ENCODE data around the gene ARHGAP40. TPM values are rescaled to one million over a fixed set of nuclear protein-coding genes. Genes with fewer than 3 reads are reported as not detected.

Gene ARHGAP40
- total and polyA plus RNA-seq, 2 experiments from 2014 or later: not detected

DNA sequence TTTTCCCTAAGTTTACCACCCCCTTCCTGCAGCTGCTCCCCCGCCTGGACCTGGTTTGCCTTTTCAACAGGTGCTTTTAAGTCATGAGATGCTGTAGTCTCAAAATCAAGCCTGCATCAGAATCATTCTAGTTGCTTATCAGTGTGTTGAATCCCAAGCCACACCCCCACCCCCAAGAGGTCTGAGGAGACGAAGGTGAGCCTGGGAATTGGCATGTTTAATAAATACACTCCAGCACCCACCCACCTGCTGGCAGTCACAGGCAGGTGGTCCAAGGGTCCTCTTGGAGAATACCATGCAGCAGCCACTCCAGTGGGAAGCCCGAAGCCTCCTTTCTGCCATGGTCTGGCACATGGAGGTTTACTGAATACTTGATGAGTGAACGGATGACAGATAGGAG is 21.7 kb upstream of the ARHGAP40 start:
- Histone ChIP-seq H3K9me2 (ENCODE audit: insufficient read depth) (no peaks in the 10 kb centered on the region), H3K4me2 (ENCODE audit: unreplicated experiment) (no peak overlapping the region), H3K4me3 (no peak overlapping the region), H3K9me3 (ENCODE audit: low read depth) (no peaks in the 10 kb centered on the region), H4K20me1 (ENCODE audit: insufficient read depth) (no peaks in the 10 kb centered on the region), H3K4me1 (ENCODE audit: insufficient read depth) (no peaks in the 10 kb centered on the region), H3F3A (ENCODE audit: insufficient read depth) (no peaks in the 10 kb centered on the region; the same call in 1 of the 2 replicates), H3K9ac (no peak overlapping the region), H3K79me2 (ENCODE audit: insufficient read depth) (no peaks in the 10 kb centered on the region), H2AFZ (no peak overlapping the region), H3K36me3 (ENCODE audit: low read depth) (peaks cover 13% of the 10 kb centered on the region), H3K27ac (no peak overlapping the region), H3K27me3 (replicated peaks; ENCODE audit: insufficient read depth) (no peaks in the 10 kb centered on the region)
- 60 to 63% methylated on average over 4 of the region's 4 CpGs for WGBS, 2 experiments (ENCODE audit: low coverage in 1 of 2, low lambda C conversion rate in 2 of 2, missing lambda C conversion rate in 2 of 2)
- TF ChIP-seq EZH2 (IDR thresholded peaks at IDR 0.05; ENCODE audit: insufficient read depth, poor library complexity, severe bottlenecking) (no peak), EZH2phosphoT487 (IDR thresholded peaks at IDR 0.05; ENCODE audit: insufficient read depth, low read depth) (no peak)
- in situ Hi-C loops (cut with MboI): no loop called here
- no peak for DNase-seq

GRCh38 chr20:38581013-38581412 is 20.6 kb upstream of the ARHGAP40 start, which contains the start of gene ADIG:
ADIG (plus strand) TSS chr20:38581197; CDS start chr20:38581251, 54 bp downstream.
- no peak within 1 kb of the TSS for H3K9ac ChIP-seq
- no peak within 1 kb of the TSS for H3K4me3 ChIP-seq
- peaks cover 2% of the 10 kb centered on the region; the same call in 1 of the 2 replicates for H3K36me3 ChIP-seq (ENCODE audit: low read depth)
- H3K9me2 ChIP-seq (ENCODE audit: insufficient read depth): no peaks in the 10 kb centered on the region
- 45 to 54% methylated on average over 5 of the region's 5 CpGs for WGBS, 2 experiments (ENCODE audit: low coverage in 1 of 2, low lambda C conversion rate in 2 of 2, missing lambda C conversion rate in 2 of 2)
- no peaks in the 10 kb centered on the region for H4K20me1 ChIP-seq (ENCODE audit: insufficient read depth)
- no peaks in the 10 kb centered on the region for H3K27me3 ChIP-seq (replicated peaks; ENCODE audit: insufficient read depth)
- no peak within 1 kb of the TSS for H3K4me2 ChIP-seq (ENCODE audit: unreplicated experiment)
- no peak within 1 kb of the TSS for H2AFZ ChIP-seq
- no peak for TF ChIP-seq EZH2phosphoT487 (IDR thresholded peaks at IDR 0.05; ENCODE audit: insufficient read depth, low read depth)
- no peak for TF ChIP-seq EZH2 (IDR thresholded peaks at IDR 0.05; ENCODE audit: insufficient read depth, poor library complexity, severe bottlenecking)
- H3K9me3 ChIP-seq (ENCODE audit: low read depth): no peaks in the 10 kb centered on the region
- DNase-seq: peak; percentile 45
- no peak within 1 kb of the TSS for H3K27ac ChIP-seq
- H3K79me2 ChIP-seq (ENCODE audit: insufficient read depth): no peaks in the 10 kb centered on the region
- in situ Hi-C loops (cut with MboI): no loop called here
- no peaks in the 10 kb centered on the region for H3K4me1 ChIP-seq (ENCODE audit: insufficient read depth)
- no peaks in the 10 kb centered on the region; the same call in 1 of the 2 replicates for H3F3A ChIP-seq (ENCODE audit: insufficient read depth)

DNA sequence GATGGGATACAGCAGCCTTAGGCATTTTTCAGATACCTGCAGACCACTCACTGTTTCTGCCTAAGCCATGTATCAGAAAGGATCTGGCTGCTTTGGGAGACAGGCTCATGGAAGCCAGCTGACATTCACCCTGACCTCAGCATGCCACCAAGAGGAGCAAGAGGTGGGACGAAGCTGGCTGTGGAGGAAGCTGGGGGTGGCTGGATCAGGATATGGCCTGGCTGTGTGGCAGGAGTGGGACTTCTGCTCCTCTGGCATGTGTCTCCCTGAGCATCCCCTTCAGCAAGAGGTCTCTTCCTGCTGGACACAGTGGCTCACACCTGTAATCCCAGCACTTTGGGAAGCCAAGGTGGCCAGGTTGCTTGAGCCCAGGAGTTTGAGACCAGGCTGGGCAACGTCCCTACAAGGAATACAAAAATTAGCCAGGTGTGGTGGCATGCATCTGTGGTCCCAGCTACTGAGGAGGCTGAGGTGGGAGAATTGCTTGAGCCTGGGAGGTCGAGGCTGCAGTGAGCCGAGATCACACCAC is 19.7 kb upstream of the ARHGAP40 start:
- Histone ChIP-seq H3K79me2 (ENCODE audit: insufficient read depth) (no peaks in the 10 kb centered on the region), H3K4me3 (no peak overlapping the region), H3K9ac (no peak overlapping the region), H3K4me1 (ENCODE audit: insufficient read depth) (no peaks in the 10 kb centered on the region), H2AFZ (no peak overlapping the region), H3K9me3 (ENCODE audit: low read depth) (no peaks in the 10 kb centered on the region), H3K27ac (no peak overlapping the region), H3K27me3 (replicated peaks; ENCODE audit: insufficient read depth) (no peaks in the 10 kb centered on the region), H3K36me3 (ENCODE audit: low read depth) (no peaks in the 10 kb centered on the region), H3K4me2 (ENCODE audit: unreplicated experiment) (no peak overlapping the region), H3F3A (ENCODE audit: insufficient read depth) (no peaks in the 10 kb centered on the region), H3K9me2 (ENCODE audit: insufficient read depth) (no peaks in the 10 kb centered on the region), H4K20me1 (ENCODE audit: insufficient read depth) (no peaks in the 10 kb centered on the region)
- TF ChIP-seq EZH2 (IDR thresholded peaks at IDR 0.05; ENCODE audit: insufficient read depth, poor library complexity, severe bottlenecking) (no peak), EZH2phosphoT487 (IDR thresholded peaks at IDR 0.05; ENCODE audit: insufficient read depth, low read depth) (no peak)
- 54 to 60% methylated on average over 4 of the region's 4 CpGs for WGBS, 2 experiments (ENCODE audit: low coverage in 1 of 2, low lambda C conversion rate in 2 of 2, missing lambda C conversion rate in 2 of 2)
- DNase-seq: no peak
- in situ Hi-C loops (cut with MboI): no loop called here

GRCh38 chr20:38583306-38583705 is 18.3 kb upstream of the ARHGAP40 start:
- no peaks in the 10 kb centered on the region for H3K79me2 ChIP-seq (ENCODE audit: insufficient read depth)
- no peak for TF ChIP-seq EZH2phosphoT487 (IDR thresholded peaks at IDR 0.05; ENCODE audit: insufficient read depth, low read depth)
- no peak for TF ChIP-seq EZH2 (IDR thresholded peaks at IDR 0.05; ENCODE audit: insufficient read depth, poor library complexity, severe bottlenecking)

More at GRCh38 chr20:38583306-38583705, 18.3 kb upstream of the ARHGAP40 start:
- Histone ChIP-seq H2AFZ (no peak overlapping the region), H3K4me2 (ENCODE audit: unreplicated experiment) (no peak overlapping the region), H3F3A (ENCODE audit: insufficient read depth) (no peaks in the 10 kb centered on the region), H4K20me1 (ENCODE audit: insufficient read depth) (no peaks in the 10 kb centered on the region), H3K36me3 (ENCODE audit: low read depth) (no peaks in the 10 kb centered on the region), H3K4me1 (ENCODE audit: insufficient read depth) (no peaks in the 10 kb centered on the region), H3K27me3 (replicated peaks; ENCODE audit: insufficient read depth) (no peaks in the 10 kb centered on the region), H3K9me3 (ENCODE audit: low read depth) (no peaks in the 10 kb centered on the region), H3K27ac (no peak overlapping the region), H3K9me2 (ENCODE audit: insufficient read depth) (no peaks in the 10 kb centered on the region), H3K4me3 (no peak overlapping the region), H3K9ac (no peak overlapping the region)
- no peak for DNase-seq
- 84 to 90% methylated on average over 4 of the region's 4 CpGs for WGBS, 2 experiments (ENCODE audit: low coverage in 1 of 2, low lambda C conversion rate in 2 of 2, missing lambda C conversion rate in 2 of 2)
- in situ Hi-C loops (cut with MboI): no loop called here

All from GM23248 (cell line).